A549 (cell line): ENCODE data around the gene HYAL3. TPM values are rescaled to one million over a fixed set of nuclear protein-coding genes. Genes with fewer than 3 reads are reported as not detected.

Experiments used
- ATAC-seq, 2 experiments: fragments of 200-7000 bp in 1 of 2; fragments of >200 bp in 1 of 2; cut with Nextera tagmentation in 1 of 2; cut with Tn5 transposase in 1 of 2; 3 replicates each; pipeline versions ENCODE4 v1.8.0 to v1.9.1; 2018 to 2020; ENCODE audit warnings: mild to moderate bottlenecking in 1 of 2, moderate library complexity in 1 of 2
- CTCF ChIA-PET: fragments of 300-600 bp; sonication (Branson Sonifier 250); formaldehyde crosslinking; extraction: SDS; loops from one replicate; lab custom pipeline; 2021; ENCODE audit warnings: antibody characterized with exemption, inconsistent platforms; lab: Yijun Ruan, JAX
- POLR2A ChIA-PET: fragments of 350-600 bp; formaldehyde crosslinking; extraction: SDS; loops from one replicate; lab custom pipeline; 2021; ENCODE audit warnings: antibody characterized with exemption, inconsistent platforms; lab: Yijun Ruan, JAX
- DNase-seq, 2 experiments: peaks; one replicate each; pipeline versions ENCODE4 v3.0.0 to v3.0.0-alpha.2; 2011 to 2016; ENCODE audit warnings: low read depth in 1 of 2, low spot score in 1 of 2
- FAIRE-seq: peaks from 2 replicates; lab custom pipeline; 2011; peaks lifted over from hg19 to GRCh38; lab: Jason Lieb, UNC
- H3K27ac ChIP-seq, 2 experiments: fragments of >200 bp; sonication (Bioruptor Twin); formaldehyde crosslinking; 3 replicates each; pipeline ENCODE4 v1.5.1; 2016 to 2017
- H3K4me1 ChIP-seq: fragments of >200 bp; sonication (Bioruptor Twin); formaldehyde crosslinking; 3 replicates; pipeline ENCODE4 v1.6.1; 2016
- H3K4me2 ChIP-seq: fragments of >200 bp; sonication (Bioruptor Twin); formaldehyde crosslinking; 3 replicates; pipeline ENCODE4 v1.6.1; 2016
- H3K4me3 ChIP-seq: fragments of >200 bp; sonication (Bioruptor Twin); formaldehyde crosslinking; 3 replicates; pipeline ENCODE4 v1.5.1; 2016
- H3K9me3 ChIP-seq: fragments of >200 bp; sonication (Bioruptor Twin); formaldehyde crosslinking; 3 replicates; pipeline ENCODE4 v1.6.1; 2016
- BHLHE40 ChIP-seq: IDR thresholded peaks from 2 replicates; pipeline ENCODE4 v1.6.1; 2012; ENCODE audit warnings: low read depth, low read length, inconsistent platforms
- CEBPB ChIP-seq, 2 experiments: fragments of >200 bp in 1 of 2; sonication (Bioruptor Twin) in 1 of 2; formaldehyde crosslinking in 1 of 2; IDR thresholded peaks; 2 replicates each; pipeline ENCODE4 v1.6.1; 2012 to 2016
- CHD2 ChIP-seq: fragments of 150-350 bp; IDR thresholded peaks from 2 replicates; pipeline ENCODE4 v1.6.1; 2014; ENCODE audit warnings: low read length; ENCODE audit not compliant: partially characterized antibody
- CHD4 ChIP-seq: fragments of 200-600 bp; sonication (generic); IDR thresholded peaks from 2 replicates; pipeline ENCODE4 v1.6.1; 2016; ENCODE audit warnings: antibody characterized with exemption, mild to moderate bottlenecking, borderline replicate concordance
- E2F6 ChIP-seq: IDR thresholded peaks from 2 replicates; pipeline ENCODE4 v1.6.1; 2012; ENCODE audit warnings: low read depth, borderline replicate concordance
- EHF ChIP-seq: fragments of 250-450 bp; sonication (Bioruptor Pico); IDR thresholded peaks from 2 replicates; pipeline ENCODE4 v1.5.0; 2020; ENCODE audit warnings: mild to moderate bottlenecking
- EHMT2 ChIP-seq: fragments of 200-600 bp; sonication (generic); IDR thresholded peaks from 2 replicates; pipeline ENCODE4 v1.6.1; 2016; ENCODE audit warnings: antibody characterized with exemption, low read depth, mild to moderate bottlenecking, moderate library complexity
- ELK1 ChIP-seq: fragments of 150-350 bp; IDR thresholded peaks from 2 replicates; pipeline ENCODE4 v1.6.1; 2014; ENCODE audit warnings: low read depth, mild to moderate bottlenecking, low read length
- EP300 ChIP-seq, 2 experiments: fragments of >200 bp; sonication (Bioruptor Twin); formaldehyde crosslinking; IDR thresholded peaks; 2 replicates in 1 of 2; 3 replicates in 1 of 2; pipeline ENCODE4 v1.6.1; 2016 to 2017
- FOSB ChIP-seq: fragments of 250-450 bp; sonication (Bioruptor Pico); IDR thresholded peaks from 2 replicates; pipeline ENCODE4 v1.5.0; 2020; ENCODE audit warnings: mild to moderate bottlenecking, moderate library complexity
- HES2 ChIP-seq: fragments of >200 bp; sonication (Bioruptor Twin); formaldehyde crosslinking; IDR thresholded peaks from 2 replicates; pipeline ENCODE4 v1.6.1; 2016
- HEYL ChIP-seq: fragments of 250-450 bp; sonication (Bioruptor Pico); IDR thresholded peaks from 2 replicates; pipeline ENCODE4 v1.8.0; 2021; ENCODE audit warnings: mild to moderate bottlenecking, moderate library complexity
- KDM1A ChIP-seq: fragments of 200-600 bp; sonication (generic); IDR thresholded peaks from 2 replicates; pipeline ENCODE4 v1.6.1; 2016; ENCODE audit warnings: low read depth, mild to moderate bottlenecking
- KDM5A ChIP-seq: fragments of 200-600 bp; sonication (generic); IDR thresholded peaks from 2 replicates; pipeline ENCODE4 v1.6.1; 2016; ENCODE audit warnings: antibody characterized with exemption, mild to moderate bottlenecking
- MAFK ChIP-seq: fragments of 450-650 bp; IDR thresholded peaks from 2 replicates; pipeline ENCODE4 v1.6.1; 2014; ENCODE audit not compliant: partially characterized antibody
- NR3C1 ChIP-seq: fragments of >200 bp; sonication (Bioruptor Twin); formaldehyde crosslinking; IDR thresholded peaks from 3 replicates; pipeline ENCODE4 v1.6.1; 2017
- PHF8 ChIP-seq: fragments of 200-600 bp; sonication (generic); IDR thresholded peaks from 2 replicates; pipeline ENCODE4 v1.6.1; 2016; ENCODE audit warnings: low read depth, mild to moderate bottlenecking, antibody characterized with exemption, moderate library complexity, borderline replicate concordance
- POLR2AphosphoS2 ChIP-seq: conservative IDR thresholded peaks from 2 replicates; pipeline ENCODE4 v1.6.1; 2012; ENCODE audit warnings: low read length, improper control_type of control experiment, inconsistent platforms
- RARB ChIP-seq: fragments of 250-450 bp; sonication (Bioruptor Pico); IDR thresholded peaks from 2 replicates; pipeline ENCODE4 v1.8.0; 2021; ENCODE audit warnings: mild to moderate bottlenecking, moderate library complexity
- RNF2 ChIP-seq: fragments of 200-600 bp; sonication (generic); IDR thresholded peaks from 2 replicates; pipeline ENCODE4 v1.6.1; 2016; ENCODE audit warnings: low read depth, mild to moderate bottlenecking, antibody characterized with exemption, moderate library complexity, borderline replicate concordance
- TP53 ChIP-seq: fragments of 250-450 bp; sonication (Bioruptor Pico); IDR thresholded peaks from 2 replicates; pipeline ENCODE4 v1.5.0; 2021; ENCODE audit warnings: mild to moderate bottlenecking, moderate library complexity
- ZSCAN20 ChIP-seq: fragments of 250-450 bp; sonication (Bioruptor Pico); IDR thresholded peaks from 2 replicates; pipeline ENCODE4 v1.8.0; 2022; ENCODE audit warnings: mild to moderate bottlenecking, moderate library complexity
- WGBS: methylation state at CpG from one replicate; pipeline ENCODE4 v1.1.6; 2017; ENCODE audit errors: missing lambda C conversion rate; 5-methylcytosine and 5-hydroxymethylcytosine counted together
- polyA plus RNA-seq, 4 experiments: library from polyadenylated mRNA; depleted of rRNA in 3 of 4; stranded (reverse); fragments of >200 nt; fragmentation: RNase III in 1 of 4; extraction: RNeasy Plus Mini Kit Qiagen cat#74134 plus additional on column Dnase treatment in 1 of 4; gene quantifications; 2 replicates in 3 of 4; 3 replicates in 1 of 4; pipeline ENCODE4 v1.2.3, GENCODE V29; 2011 to 2017
- TF ChIP-seq, protein P1 (sequence below): IDR thresholded peaks from 2 replicates; pipeline ENCODE4 v1.6.1; 2012
- TF ChIP-seq, protein P2 (sequence below): fragments of >200 bp; sonication (Bioruptor Twin); formaldehyde crosslinking; IDR thresholded peaks from 3 replicates; pipeline ENCODE4 v1.6.1; 2016
- TF ChIP-seq, protein P3 (sequence below): fragments of 250-450 bp; sonication (Bioruptor Pico); IDR thresholded peaks from 2 replicates; pipeline ENCODE4 v1.5.0; 2020; ENCODE audit warnings: low read depth, mild to moderate bottlenecking, moderate library complexity

Gene HYAL3
- polyA plus RNA-seq, 2 of the 4 experiments (the other 2 are of a cell fraction), result 3.0 to 5.0 TPM

DNA sequence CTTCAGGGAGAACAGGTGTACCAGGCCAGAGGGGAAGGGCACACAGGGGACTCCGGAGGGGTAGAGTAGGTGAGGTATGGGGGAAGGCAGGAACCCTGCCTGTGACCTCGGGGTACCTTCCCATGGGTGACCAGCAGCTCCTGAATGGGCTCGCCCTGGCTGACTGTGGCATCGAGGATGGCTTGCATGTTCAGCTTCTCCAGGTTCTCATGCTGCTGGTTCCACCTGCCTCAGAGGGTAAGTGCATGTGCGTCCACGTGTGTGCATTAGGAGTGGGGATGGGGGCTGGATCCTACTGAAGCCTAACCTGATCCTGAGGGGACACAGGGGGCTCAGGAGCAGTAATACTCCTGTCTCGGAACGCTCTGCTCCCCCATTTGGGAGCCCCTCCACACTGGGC lies 45.8 kb upstream of the HYAL3 start:
- ATAC-seq (no peak), FAIRE-seq (no peak), DNase-seq (no peak)
- ChIA-PET POLR2A (no interaction called here), CTCF (interaction anchor here (0.6 to 1.3 kb wide), 5 partner anchors 197 to 1109 kb away, joined by 3 to 4 read pairs (median 3); no protein-coding TSS in a partner anchor)
- WGBS, result 77% methylated on average over 5 of the region's 8 CpGs
- Histone ChIP-seq H3K4me3 (peak overlapping the region; percentile 45), H3K9me3 (no peaks in the 10 kb centered on the region), H3K4me2 (peak overlapping the region; percentile 96), H3K27ac (peak overlapping the region in 1 of 2 experiments; percentile 77; a peak in 3 of 6 replicates), H3K4me1 (peaks cover 12% of the 10 kb centered on the region; the same call in 1 of the 3 replicates)
- TF ChIP-seq, protein P1, sequence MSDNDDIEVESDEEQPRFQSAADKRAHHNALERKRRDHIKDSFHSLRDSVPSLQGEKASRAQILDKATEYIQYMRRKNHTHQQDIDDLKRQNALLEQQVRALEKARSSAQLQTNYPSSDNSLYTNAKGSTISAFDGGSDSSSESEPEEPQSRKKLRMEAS, result no peak
- no peak for TF ChIP-seq RARB (CRISPR knock-in tag)
- TF ChIP-seq CEBPB (IDR thresholded peaks at IDR 0.05), result no peak
- no peak for TF ChIP-seq PHF8
- TF ChIP-seq CHD4, result no peak
- no peak for TF ChIP-seq FOSB (CRISPR knock-in tag)
- TF ChIP-seq, protein P2, sequence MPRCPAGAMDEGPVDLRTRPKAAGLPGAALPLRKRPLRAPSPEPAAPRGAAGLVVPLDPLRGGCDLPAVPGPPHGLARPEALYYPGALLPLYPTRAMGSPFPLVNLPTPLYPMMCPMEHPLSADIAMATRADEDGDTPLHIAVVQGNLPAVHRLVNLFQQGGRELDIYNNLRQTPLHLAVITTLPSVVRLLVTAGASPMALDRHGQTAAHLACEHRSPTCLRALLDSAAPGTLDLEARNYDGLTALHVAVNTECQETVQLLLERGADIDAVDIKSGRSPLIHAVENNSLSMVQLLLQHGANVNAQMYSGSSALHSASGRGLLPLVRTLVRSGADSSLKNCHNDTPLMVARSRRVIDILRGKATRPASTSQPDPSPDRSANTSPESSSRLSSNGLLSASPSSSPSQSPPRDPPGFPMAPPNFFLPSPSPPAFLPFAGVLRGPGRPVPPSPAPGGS, result no peak
- TF ChIP-seq, protein P3, sequence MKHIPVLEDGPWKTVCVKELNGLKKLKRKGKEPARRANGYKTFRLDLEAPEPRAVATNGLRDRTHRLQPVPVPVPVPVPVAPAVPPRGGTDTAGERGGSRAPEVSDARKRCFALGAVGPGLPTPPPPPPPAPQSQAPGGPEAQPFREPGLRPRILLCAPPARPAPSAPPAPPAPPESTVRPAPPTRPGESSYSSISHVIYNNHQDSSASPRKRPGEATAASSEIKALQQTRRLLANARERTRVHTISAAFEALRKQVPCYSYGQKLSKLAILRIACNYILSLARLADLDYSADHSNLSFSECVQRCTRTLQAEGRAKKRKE (CRISPR knock-in tag), result no peak
- no peak for TF ChIP-seq ELK1

- POLR2A ChIA-PET, result no interaction called here
- TF ChIP-seq TP53 (CRISPR knock-in tag) (no peak), EHMT2 (no peak), FOSB (CRISPR knock-in tag) (no peak), RNF2 (no peak), BHLHE40 (no peak), POLR2AphosphoS2 (no peak), MAFK (no peak), E2F6 (no peak), HEYL (CRISPR knock-in tag) (no peak), NR3C1 (no peak), EP300 (IDR thresholded peaks at IDR 0.05) (no peak), EHF (CRISPR knock-in tag) (no peak), ZSCAN20 (CRISPR knock-in tag) (no peak), KDM5A (no peak), CHD2 (no peak), HES2 (no peak), KDM1A (no peak), ELK1 (no peak)
- TF ChIP-seq, protein P1, result no peak
- no peak for FAIRE-seq
- DNase-seq, result no peak
- ATAC-seq, result peak; percentile 21 to 22; a peak in 2 of 6 replicates
- Histone ChIP-seq H3K4me2 (no peak overlapping the region), H3K9me3 (no peaks in the 10 kb centered on the region), H3K4me3 (no peak overlapping the region), H3K4me1 (peaks cover 7% of the 10 kb centered on the region), H3K27ac (no peak overlapping the region)
- CTCF ChIA-PET, result interaction anchor here (0.5 kb wide), 1 partner anchor 9 kb away, joined by 3 read pairs; no protein-coding TSS in a partner anchor
- 72% methylated on average over 7 of the region's 13 CpGs for WGBS
These were observed 43.8 kb upstream of the HYAL3 start for GRCh38 chr3:50342813-50343633.
